ENCODE measurements around the gene XPO4. TPM values are rescaled to one million over a fixed set of nuclear protein-coding genes. Genes with fewer than 3 reads are reported as not detected.

The XPO4 gene
- total and polyA plus RNA-seq, 3 donors from 2014 or later = 13.0 to 31.4 (median 27.6) TPM

GRCh38 chr13:20740021-20740420, 162.5 kb downstream of the XPO4 start:
- no peaks in the 10 kb centered on the region for H3K36me3 ChIP-seq (ENCODE audit: low read depth, missing control alignments)
- H3K27ac ChIP-seq = no peak overlapping the region
- WGBS, 2 donors = 96% methylated on average over 22 of the region's 22 CpGs; no CpG with 5 or more reads in 1 of the 2 donors
- H3K27me3 ChIP-seq = no peaks in the 10 kb centered on the region
- TF ChIP-seq CTCF (IDR thresholded peaks at IDR 0.05) = no peak
- TF ChIP-seq POLR2A (IDR thresholded peaks at IDR 0.05) = no peak
- no peaks in the 10 kb centered on the region for H3K9me3 ChIP-seq
- no peak for DNase-seq
- intact Hi-C loops (cut with DNase I; ENCODE audit: low total_unique reads) = no loop called here
- H3K4me1 ChIP-seq = no peaks in the 10 kb centered on the region
- no peak overlapping the region for H3K4me3 ChIP-seq

GRCh38 chr13:20738616-20739015, 163.9 kb downstream of the XPO4 start:
- Histone ChIP-seq H3K4me1 (no peaks in the 10 kb centered on the region), H3K36me3 (ENCODE audit: low read depth, missing control alignments) (no peaks in the 10 kb centered on the region), H3K27me3 (no peaks in the 10 kb centered on the region), H3K4me3 (no peak overlapping the region), H3K27ac (no peak overlapping the region), H3K9me3 (no peaks in the 10 kb centered on the region)
- WGBS, 2 donors = 83 to 88% methylated on average over 6 of the region's 6 CpGs
- intact Hi-C loops (cut with DNase I; ENCODE audit: low total_unique reads) = no loop called here
- DNase-seq = no peak
- TF ChIP-seq CTCF (IDR thresholded peaks at IDR 0.05) = no peak
- TF ChIP-seq POLR2A (IDR thresholded peaks at IDR 0.05) = no peak

- no peaks in the 10 kb centered on the region for H3K36me3 ChIP-seq (ENCODE audit: low read depth, missing control alignments)
- H3K9me3 ChIP-seq = no peaks in the 10 kb centered on the region
- no peaks in the 10 kb centered on the region for H3K4me1 ChIP-seq
- no peaks in the 10 kb centered on the region for H3K27me3 ChIP-seq
- TF ChIP-seq CTCF (IDR thresholded peaks at IDR 0.05) (no peak), POLR2A (IDR thresholded peaks at IDR 0.05) (no peak)
- peak overlapping the region in 1 of 2 donors; percentile 29 for H3K4me3 ChIP-seq
- no peak overlapping the region for H3K27ac ChIP-seq
- DNase-seq = no peak
- 76 to 79% methylated on average over 33 of the region's 33 CpGs for WGBS, 2 donors
- intact Hi-C loops (cut with DNase I; ENCODE audit: low total_unique reads) = no loop called here
Measured at GRCh38 chr13:20729633-20730585, 172.6 kb downstream of the XPO4 start.

- Histone ChIP-seq H3K27ac (no peak overlapping the region), H3K27me3 (no peaks in the 10 kb centered on the region), H3K4me1 (no peaks in the 10 kb centered on the region), H3K36me3 (ENCODE audit: low read depth, missing control alignments) (no peaks in the 10 kb centered on the region), H3K9me3 (no peaks in the 10 kb centered on the region), H3K4me3 (no peak overlapping the region)
- 64 to 72% methylated on average over 14 of the region's 14 CpGs for WGBS, 2 donors
- TF ChIP-seq CTCF (IDR thresholded peaks at IDR 0.05) = no peak
- TF ChIP-seq POLR2A (IDR thresholded peaks at IDR 0.05) = no peak
- intact Hi-C loops (cut with DNase I; ENCODE audit: low total_unique reads) = no loop called here
- no peak for DNase-seq
Measured at GRCh38 chr13:20728579-20729311, 173.8 kb downstream of the XPO4 start.
